ENCODE data around the gene HOXD12.

Gene HOXD12

DNA sequence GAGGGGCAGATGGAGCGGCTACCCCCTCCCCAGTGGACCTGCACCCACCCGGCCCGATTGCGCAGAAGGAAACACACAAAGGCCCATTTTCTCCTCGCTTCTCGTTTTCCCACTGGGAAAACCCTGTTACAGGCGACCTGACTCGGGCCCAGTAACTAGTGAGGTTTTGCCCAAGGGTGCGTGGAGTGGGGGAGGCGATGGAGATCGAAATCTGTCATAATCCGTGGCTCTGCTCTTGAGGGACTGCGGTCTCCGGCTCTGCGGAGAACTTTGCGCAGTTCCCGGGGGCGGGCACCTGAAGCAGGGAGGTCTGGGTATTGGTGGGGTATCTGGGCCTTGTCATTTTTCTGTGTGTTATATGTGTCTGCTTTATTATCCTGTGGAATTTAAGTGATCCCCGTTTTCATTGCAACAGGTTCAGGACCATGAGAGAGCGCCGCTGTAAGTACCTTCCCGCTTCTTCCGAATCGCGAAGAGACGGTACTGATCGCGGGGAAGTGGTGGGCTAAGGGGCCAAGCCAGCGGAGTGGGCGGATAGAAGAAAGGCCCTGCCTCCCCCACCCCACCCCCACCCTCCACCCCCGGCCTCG is 47.7 kb downstream of the HOXD12 start:
- H3K36me3 ChIP-seq (replicated peaks), result no peaks in the 10 kb centered on the region
- H3K27ac ChIP-seq, result no peak overlapping the region
- in situ Hi-C loops (cut with HindIII; ENCODE audit: low pct_ligation_motif_present, low sequenced_read_pairs), result loop anchor here (25.0 kb wide), 1 partner anchor 490 kb away; no protein-coding TSS in a partner anchor
- TF ChIP-seq CTCF (IDR thresholded peaks at IDR 0.05; ENCODE audit: low read depth, low read length, missing control alignments), result no peak
- no peak overlapping the region for H3K4me3 ChIP-seq (ENCODE audit: low read depth, low read length)
- peaks cover 77% of the 10 kb centered on the region for H3K27me3 ChIP-seq (replicated peaks)
- no peak for DNase-seq

DNA sequence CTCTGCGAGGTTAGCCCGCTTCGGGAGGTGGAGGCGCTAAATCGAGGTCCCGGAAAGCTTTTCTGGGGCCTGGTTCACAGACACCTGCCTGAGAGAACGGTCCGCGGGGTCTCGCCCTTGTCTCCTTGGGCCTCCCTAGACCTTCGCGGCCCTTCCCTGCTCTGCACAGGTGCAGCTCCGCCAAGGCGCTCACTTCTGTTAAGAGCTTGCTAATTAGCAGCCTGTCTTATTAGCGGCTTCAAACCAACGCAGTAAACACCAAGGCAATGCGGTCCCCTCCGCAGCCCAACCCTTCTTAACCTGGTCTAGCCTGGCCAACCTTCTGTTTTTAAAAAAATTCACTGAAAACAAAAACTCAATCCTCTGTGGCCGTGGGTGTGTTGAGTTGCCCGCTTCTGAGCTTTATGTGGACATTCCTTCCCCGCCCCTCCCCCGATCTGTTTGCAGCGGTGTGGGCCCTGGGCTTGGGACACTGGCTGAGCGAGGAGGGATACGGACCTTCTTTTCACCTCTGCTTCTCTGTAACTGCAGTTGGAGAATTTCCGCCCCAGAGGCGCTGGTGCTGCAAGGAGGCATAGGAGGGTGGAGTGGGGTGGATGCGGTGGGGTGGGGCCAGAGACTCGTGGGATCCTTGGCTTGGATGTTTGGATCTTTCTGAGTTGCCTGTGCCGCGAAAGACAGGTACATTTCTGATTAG is 48.4 kb downstream of the HOXD12 start:
- no peak for DNase-seq
- H3K27ac ChIP-seq, result no peak overlapping the region
- H3K4me3 ChIP-seq (ENCODE audit: low read depth, low read length), result no peak overlapping the region
- no peak for TF ChIP-seq CTCF (IDR thresholded peaks at IDR 0.05; ENCODE audit: low read depth, low read length, missing control alignments)
- H3K27me3 ChIP-seq (replicated peaks), result peaks cover 80% of the 10 kb centered on the region
- in situ Hi-C loops (cut with HindIII; ENCODE audit: low pct_ligation_motif_present, low sequenced_read_pairs), result loop anchor here (25.0 kb wide), 1 partner anchor 489 kb away; no protein-coding TSS in a partner anchor
- no peaks in the 10 kb centered on the region for H3K36me3 ChIP-seq (replicated peaks)

GRCh38 chr2:176148751-176149421 is 49.3 kb downstream of the HOXD12 start:
- in situ Hi-C loops (cut with HindIII; ENCODE audit: low pct_ligation_motif_present, low sequenced_read_pairs), result loop anchor here (25.0 kb wide), 1 partner anchor 488 kb away; no protein-coding TSS in a partner anchor
- Histone ChIP-seq H3K36me3 (replicated peaks) (no peaks in the 10 kb centered on the region), H3K27ac (no peak overlapping the region), H3K27me3 (replicated peaks) (peaks cover 89% of the 10 kb centered on the region), H3K4me3 (ENCODE audit: low read depth, low read length) (no peak overlapping the region)
- DNase-seq, result no peak
- TF ChIP-seq CTCF (IDR thresholded peaks at IDR 0.05; ENCODE audit: low read depth, low read length, missing control alignments), result no peak

GRCh38 chr2:176149481-176149938 is 49.9 kb downstream of the HOXD12 start:
- peaks cover 93% of the 10 kb centered on the region for H3K27me3 ChIP-seq (replicated peaks)
- H3K36me3 ChIP-seq (replicated peaks), result no peaks in the 10 kb centered on the region
- no peak overlapping the region for H3K4me3 ChIP-seq (ENCODE audit: low read depth, low read length)
- no peak overlapping the region for H3K27ac ChIP-seq
- TF ChIP-seq CTCF (IDR thresholded peaks at IDR 0.05; ENCODE audit: low read depth, low read length, missing control alignments), result no peak
- in situ Hi-C loops (cut with HindIII; ENCODE audit: low pct_ligation_motif_present, low sequenced_read_pairs), result loop anchor here (25.0 kb wide), 1 partner anchor 488 kb away; no protein-coding TSS in a partner anchor
- DNase-seq, result no peak

GRCh38 chr2:176149939-176150583 is 50.5 kb downstream of the HOXD12 start:
- Histone ChIP-seq H3K27me3 (replicated peaks) (peaks cover 93% of the 10 kb centered on the region), H3K36me3 (replicated peaks) (no peaks in the 10 kb centered on the region), H3K27ac (no peak overlapping the region), H3K4me3 (ENCODE audit: low read depth, low read length) (no peak overlapping the region)
- DNase-seq, result no peak
- in situ Hi-C loops (cut with HindIII; ENCODE audit: low pct_ligation_motif_present, low sequenced_read_pairs), result loop anchor here (25.0 kb wide), 1 partner anchor 487 kb away; no protein-coding TSS in a partner anchor
- no peak for TF ChIP-seq CTCF (IDR thresholded peaks at IDR 0.05; ENCODE audit: low read depth, low read length, missing control alignments)
